ENCODE data around the gene MOSPD3.

Gene MOSPD3

DNA sequence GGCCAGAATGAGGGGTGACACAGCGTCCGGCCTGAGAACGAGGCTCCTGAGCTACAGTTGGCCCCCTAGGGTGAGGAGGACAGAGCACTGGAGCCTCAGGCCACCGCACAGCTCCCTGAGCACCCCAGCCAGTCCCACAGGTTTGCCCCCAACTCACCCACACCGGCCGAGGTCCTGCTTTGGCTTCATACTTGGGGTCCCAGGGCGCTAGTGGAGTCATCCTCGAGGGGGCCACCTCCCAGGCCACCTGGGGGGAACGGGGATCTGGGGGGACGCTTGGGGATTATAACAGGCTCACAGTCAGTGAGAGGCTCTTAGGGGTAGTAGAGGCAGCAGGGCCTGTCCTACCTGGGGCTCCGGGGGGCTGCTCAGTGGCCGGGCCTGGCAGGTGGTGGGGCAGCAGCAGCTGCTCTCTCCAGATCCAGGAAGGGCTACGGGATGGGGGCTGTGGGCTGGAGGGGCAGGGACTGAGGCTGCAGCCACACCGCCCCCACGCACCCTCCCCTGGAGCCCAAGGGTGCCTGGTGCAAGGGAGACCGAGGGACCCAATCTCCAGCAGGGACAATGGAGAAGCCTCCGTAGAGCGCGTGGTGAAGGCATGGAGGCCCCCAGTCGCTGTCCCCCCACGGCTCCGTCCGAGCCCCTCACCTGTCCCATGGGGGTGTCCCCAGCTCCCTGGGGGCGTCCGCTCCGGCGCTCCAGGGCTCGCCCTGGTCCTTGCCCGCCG, 39.2 kb upstream of the MOSPD3 start:
- Mint-ChIP-seq H3K27me3 (no peaks in the 10 kb centered on the region), H3K4me3 (no peak overlapping the region), H3K9me3 (no peaks in the 10 kb centered on the region), H3K27ac (no peak overlapping the region), H3K36me3 (peaks cover 3% of the 10 kb centered on the region), H3K4me1 (peaks cover 21% of the 10 kb centered on the region)

DNA sequence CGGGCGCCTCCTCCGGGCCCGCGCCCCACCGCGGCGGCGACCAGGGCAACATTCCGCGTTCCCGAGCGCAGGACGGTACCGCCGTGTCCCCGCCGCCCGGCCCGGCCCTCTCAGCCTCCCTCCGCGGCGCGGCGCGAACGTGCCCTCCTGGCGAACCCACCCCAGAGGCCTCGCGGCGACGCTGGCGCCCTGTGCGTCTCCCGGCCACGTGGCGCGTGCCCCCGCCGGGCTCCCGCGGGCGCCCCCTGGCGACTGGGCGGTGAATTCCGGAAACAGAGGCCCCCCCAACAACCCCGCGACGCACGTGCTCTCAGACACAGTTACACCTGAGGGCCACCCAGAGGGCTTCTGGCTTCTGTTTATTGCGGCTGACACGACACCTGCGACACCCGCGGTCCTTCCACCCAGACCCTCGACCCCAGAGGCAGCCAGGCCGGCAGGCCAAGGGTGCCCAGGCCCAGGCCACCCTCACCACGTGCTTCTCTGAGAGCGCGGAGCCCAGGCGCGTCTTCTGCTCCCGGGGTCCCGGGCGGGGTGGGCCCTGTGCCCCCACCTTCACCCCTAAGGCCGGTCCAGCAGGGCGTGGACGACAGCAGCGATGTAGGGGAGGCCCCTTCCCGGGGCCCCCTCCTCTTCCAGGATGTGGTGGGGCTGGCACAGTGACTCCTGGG, 38.5 kb upstream of the MOSPD3 start, which contains the start of gene SAP25:
Gene SAP25, minus strand, starts transcription at position 210 of the 671 bp plus-strand sequence. Its CDS starts 158 bp downstream, at position 52.
- H3K9me3 Mint-ChIP-seq, result no peaks in the 10 kb centered on the region
- H3K4me1 Mint-ChIP-seq, result peaks cover 17% of the 10 kb centered on the region
- H3K27me3 Mint-ChIP-seq, result no peaks in the 10 kb centered on the region
- H3K27ac Mint-ChIP-seq, result no peak within 1 kb of the TSS
- no peak within 1 kb of the TSS for H3K4me3 Mint-ChIP-seq
- peaks cover 3% of the 10 kb centered on the region for H3K36me3 Mint-ChIP-seq

DNA sequence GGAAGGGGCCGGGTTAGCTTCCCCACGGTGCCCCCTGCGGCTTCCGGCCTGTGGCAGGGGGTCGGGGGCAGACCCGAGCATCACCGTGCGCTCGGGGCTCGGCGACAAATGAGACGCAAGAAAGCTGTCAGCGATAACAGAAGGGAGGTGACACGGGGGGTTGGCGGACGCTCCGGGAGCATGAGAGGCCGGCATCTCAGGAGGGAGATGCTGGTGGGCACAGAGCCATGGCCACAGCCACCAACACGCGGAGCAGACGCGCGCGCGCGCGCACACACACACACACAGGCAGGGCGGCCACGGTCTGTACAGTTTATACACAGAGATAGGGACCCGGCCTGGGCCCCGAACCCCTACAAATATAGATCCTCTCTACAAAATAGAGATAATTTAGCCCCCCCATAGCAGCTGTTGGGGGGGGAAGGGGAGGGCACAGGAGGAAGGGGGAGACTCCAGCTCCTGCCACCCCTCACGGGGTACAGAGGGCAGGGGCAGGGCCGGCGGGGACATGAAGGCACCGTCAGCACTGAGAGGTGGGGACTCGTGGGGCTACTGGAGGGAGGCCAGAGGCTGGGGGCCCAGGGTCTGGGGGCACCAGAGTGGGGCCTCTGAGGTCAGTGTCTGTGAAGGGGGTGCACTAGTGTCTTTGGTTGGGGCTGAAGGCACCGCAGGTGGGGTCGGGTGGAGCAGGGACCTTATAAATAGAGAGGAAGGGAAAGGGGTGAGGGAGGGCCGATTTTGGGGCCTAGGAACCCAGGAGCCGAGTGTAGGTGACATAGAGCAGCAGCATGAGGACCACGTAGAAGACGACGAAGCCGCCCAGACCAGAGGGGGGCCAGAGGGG, 37.8 kb upstream of the MOSPD3 start:
- H3K36me3 Mint-ChIP-seq, result peaks cover 4% of the 10 kb centered on the region
- peaks cover 10% of the 10 kb centered on the region for H3K4me1 Mint-ChIP-seq
- H3K9me3 Mint-ChIP-seq, result no peaks in the 10 kb centered on the region
- H3K4me3 Mint-ChIP-seq, result no peak overlapping the region
- H3K27ac Mint-ChIP-seq, result no peak overlapping the region
- H3K27me3 Mint-ChIP-seq, result no peaks in the 10 kb centered on the region

DNA sequence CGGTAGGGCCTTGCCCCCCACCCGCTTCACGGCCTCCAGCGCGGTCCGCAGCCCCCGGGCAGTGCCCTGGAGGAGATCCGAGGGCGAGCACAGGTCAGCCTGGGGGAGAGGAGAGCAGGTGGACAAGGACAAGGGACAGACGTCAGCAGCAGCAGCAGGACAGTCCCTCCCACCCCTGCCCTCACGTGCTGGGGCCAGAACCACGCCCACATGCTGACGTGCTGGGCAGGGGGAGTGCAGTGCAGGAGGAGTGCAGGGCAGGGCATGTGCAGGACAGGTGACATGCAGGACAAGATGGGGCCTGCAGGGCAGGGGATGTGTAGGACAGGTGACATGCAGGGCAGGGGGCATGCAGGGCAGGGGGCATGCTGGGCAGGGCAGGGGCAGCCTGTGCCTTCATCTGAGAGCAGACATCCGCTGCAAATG, 37.1 kb upstream of the MOSPD3 start:
- Mint-ChIP-seq H3K4me1 (peaks cover 12% of the 10 kb centered on the region), H3K4me3 (no peak overlapping the region), H3K9me3 (no peaks in the 10 kb centered on the region), H3K36me3 (peaks cover 5% of the 10 kb centered on the region), H3K27ac (no peak overlapping the region), H3K27me3 (no peaks in the 10 kb centered on the region)

DNA sequence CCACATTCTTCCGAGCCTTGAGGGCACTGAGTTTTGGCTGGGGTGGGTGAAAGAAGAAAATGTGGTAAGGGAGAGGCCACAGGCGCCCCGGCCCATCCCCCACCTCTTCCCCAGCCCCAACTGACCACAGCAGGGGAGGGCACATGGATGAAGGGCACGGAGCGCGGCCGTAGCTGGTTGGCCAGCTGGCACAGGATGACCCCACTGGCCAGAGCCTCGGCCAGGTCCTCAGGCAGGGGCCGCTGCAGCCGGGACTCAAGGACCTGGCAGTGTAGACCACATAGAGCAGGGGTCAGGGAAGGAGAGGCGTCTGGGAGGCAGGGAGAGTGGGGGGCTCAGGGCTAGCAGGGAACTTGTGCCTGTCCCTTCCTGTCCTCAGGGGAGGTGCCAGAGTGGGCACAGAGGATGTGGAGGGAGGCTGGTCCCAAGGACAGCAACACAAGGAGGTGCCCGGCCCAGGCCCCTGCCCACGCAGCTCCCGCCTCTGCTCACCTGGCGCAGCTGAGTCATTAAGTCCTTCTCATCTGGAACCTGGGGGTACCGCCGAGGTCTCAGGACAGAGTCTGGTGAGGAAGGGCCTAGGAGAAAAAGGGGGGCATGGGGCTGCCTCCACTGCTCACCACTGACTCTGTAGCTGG, 36.5 kb upstream of the MOSPD3 start:
- peaks cover 12% of the 10 kb centered on the region for H3K4me1 Mint-ChIP-seq
- no peak overlapping the region for H3K27ac Mint-ChIP-seq
- no peak overlapping the region for H3K4me3 Mint-ChIP-seq
- no peaks in the 10 kb centered on the region for H3K9me3 Mint-ChIP-seq
- H3K36me3 Mint-ChIP-seq, result peaks cover 5% of the 10 kb centered on the region
- no peaks in the 10 kb centered on the region for H3K27me3 Mint-ChIP-seq

DNA sequence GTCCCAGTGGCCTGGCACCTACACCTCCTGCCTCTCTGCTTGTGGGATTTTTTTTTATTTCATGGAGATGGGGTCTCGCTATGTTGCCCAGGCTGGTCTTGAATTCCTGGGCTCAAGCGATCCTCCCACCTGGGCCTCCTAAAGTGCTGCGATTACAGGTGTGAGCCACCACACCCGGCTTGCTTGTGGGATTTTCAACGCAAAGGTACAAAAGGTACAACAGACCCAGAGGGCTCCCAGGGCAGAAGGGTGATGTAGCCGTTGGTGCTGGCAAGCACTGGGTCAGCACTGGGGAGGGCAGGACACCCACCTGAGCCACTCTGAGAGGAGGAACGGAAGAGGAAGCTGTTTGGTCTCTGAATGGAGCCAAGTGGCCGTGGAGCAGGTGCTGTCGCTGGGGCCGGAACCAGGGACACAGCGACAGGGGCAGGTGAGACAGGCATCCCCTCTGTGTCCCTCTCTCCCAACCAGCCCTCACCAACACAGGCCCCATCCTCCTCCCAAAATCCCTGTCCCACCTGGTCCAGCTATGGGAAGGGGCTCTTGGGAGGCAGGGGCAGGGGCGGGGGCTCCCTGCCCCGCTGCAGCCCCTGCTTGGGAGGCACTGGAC, 35.9 kb upstream of the MOSPD3 start:
- H3K9me3 Mint-ChIP-seq, result no peaks in the 10 kb centered on the region
- peaks cover 15% of the 10 kb centered on the region for H3K4me1 Mint-ChIP-seq
- H3K27me3 Mint-ChIP-seq, result no peaks in the 10 kb centered on the region
- H3K36me3 Mint-ChIP-seq, result peaks cover 5% of the 10 kb centered on the region
- no peak overlapping the region for H3K27ac Mint-ChIP-seq
- H3K4me3 Mint-ChIP-seq, result no peak overlapping the region

DNA sequence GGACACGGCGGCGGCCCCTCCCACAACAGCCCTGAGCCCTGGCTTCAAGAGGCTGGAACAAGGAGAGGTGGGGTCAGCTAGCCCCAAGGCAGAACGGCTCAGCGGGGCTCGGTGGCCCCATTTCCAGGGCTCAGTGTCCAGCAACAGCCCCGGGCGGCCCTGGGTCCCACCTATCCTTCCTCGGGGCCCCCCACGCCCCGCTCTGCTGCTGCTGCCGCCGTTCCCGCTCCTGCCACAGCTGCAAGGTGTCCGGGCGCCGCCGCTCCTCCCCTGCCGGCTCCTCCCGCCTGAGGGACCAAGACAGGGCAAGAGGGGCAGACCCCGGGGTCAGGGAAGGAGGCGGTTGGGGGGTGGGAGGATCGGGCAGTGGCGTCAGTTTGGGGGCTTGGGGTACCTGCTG, 35.2 kb upstream of the MOSPD3 start:
- Mint-ChIP-seq H3K27me3 (no peaks in the 10 kb centered on the region), H3K27ac (no peak overlapping the region), H3K36me3 (peaks cover 5% of the 10 kb centered on the region), H3K4me1 (peaks cover 11% of the 10 kb centered on the region), H3K9me3 (no peaks in the 10 kb centered on the region), H3K4me3 (no peak overlapping the region)

DNA sequence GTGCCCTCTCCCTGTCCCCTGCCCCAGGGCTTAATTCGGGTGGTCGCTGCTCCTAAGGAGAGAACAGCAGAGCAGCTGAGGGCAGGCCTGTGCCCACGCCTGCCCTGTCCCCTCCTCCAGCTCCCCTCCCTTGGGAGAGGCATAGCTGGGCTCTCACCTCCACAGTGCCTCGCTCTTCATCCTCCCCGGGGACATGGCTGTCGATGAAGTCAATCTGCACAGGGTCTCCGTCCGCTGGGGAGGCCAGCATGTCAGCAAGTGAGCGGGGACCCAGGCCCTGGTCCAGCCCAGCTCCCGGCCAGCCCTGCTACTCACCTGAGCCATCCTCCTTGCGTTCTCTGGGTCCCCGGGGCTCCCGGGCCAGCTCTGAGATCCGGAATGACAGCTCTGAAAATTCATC, 34.8 kb upstream of the MOSPD3 start:
- H3K9me3 Mint-ChIP-seq, result no peaks in the 10 kb centered on the region
- H3K27me3 Mint-ChIP-seq, result no peaks in the 10 kb centered on the region
- no peak overlapping the region for H3K27ac Mint-ChIP-seq
- peaks cover 12% of the 10 kb centered on the region for H3K4me1 Mint-ChIP-seq
- H3K36me3 Mint-ChIP-seq, result peaks cover 5% of the 10 kb centered on the region
- H3K4me3 Mint-ChIP-seq, result no peak overlapping the region

DNA sequence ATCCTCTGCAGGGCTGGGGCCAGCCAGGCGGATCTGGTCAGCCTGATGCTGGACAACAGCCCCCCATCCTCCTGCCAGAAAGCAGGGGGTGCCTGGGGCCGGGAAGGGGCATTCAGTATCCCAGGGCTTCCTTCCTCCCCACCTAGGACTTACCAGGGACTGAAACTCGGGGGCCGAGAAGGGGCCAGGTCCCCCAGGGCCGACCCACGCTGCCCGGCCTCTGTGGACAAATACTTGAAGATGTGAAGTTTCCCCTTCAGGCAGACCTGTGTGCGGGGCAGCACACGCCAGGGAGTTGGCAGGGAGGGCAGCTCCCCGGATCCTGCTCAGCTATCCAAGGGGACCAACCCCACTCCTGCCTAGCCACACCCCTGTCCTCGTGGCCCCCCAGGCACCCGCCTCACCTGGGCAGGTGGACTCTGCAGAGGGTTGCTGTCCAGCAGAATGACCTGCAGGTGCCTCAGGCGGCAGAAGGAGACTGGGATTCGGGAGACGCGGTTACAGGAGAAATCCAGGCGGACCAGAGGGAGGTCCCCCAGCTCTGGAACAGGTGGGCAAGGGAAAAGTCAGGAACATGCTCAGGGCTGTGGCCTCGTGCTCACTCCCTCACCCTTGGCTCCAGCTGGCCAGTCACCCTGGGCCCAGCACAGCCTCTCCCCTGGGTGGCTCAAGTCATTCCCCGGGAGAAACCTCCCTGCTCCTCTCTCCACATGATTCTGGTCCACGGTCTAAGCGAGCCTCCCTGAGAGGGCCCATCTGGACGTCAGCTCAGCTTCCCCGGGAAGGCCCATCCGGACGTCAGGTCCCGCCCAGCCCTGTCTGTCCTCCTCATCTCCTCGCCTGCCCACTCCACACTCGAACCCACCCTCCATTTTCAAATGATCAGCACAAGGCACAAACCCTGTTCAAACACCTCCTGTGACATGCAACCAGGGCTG, 33.8 kb upstream of the MOSPD3 start:
- Mint-ChIP-seq H3K4me3 (no peak overlapping the region), H3K9me3 (no peaks in the 10 kb centered on the region), H3K27ac (no peak overlapping the region), H3K27me3 (no peaks in the 10 kb centered on the region), H3K36me3 (peaks cover 5% of the 10 kb centered on the region), H3K4me1 (peaks cover 20% of the 10 kb centered on the region)

DNA sequence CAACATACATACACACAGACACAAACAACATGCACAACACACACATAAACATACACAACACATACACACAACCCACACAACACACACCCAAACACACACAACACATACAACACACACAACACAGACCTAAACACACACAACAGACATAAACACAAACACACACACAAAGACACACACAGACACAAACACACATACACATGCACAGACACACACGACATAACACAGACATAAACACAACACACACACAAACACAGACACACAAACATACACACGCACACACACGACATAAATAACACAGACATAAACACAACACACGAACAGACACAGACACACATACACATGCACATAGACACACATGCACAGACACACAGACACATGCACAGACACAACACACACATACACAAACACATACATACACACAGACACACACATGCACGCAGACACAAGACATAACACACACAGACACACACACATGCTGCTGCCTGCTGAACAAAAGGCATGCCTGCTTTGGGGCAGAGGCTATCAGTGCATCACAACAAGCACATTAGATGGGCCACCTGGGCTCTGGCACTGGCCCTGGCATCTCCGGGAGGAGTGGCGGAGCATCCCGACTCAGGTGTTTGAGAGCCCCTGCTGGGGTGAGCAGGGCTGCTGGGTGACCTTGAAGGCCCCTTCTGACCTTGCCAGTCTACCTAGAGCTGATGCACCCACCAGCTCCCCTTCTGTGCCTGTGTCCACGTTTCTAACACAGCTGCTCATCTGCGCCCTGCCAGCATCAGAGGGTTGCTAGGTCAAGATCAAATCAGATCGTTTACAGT, 31.7 kb upstream of the MOSPD3 start:
- H3K4me1 Mint-ChIP-seq, result peaks cover 39% of the 10 kb centered on the region

DNA sequence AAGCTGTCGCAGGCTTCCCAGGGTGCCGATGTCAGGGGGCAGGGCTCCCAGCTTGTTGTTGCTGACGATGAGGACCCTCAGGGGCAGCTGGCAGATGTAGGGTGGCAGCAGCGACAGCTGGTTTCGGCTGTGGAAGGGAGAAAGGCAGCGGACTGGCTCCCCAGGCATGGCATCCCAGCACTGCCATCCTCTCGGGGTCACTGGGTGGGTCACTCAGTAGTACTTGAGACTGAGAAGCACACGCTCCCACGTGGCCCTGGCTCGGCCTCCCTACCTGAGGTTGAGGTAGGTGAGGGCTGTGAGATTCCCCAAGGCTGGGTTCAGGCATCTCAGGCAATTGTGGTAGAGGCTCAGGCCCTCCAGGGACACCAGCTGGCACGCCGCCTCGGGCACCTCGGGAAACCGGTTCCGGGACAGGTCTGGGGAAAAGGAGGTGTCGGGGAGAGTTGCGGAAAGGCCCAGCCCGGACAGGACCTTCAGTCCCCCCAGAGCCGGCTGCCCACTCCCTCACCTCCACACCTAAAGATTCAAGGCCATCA, 30.2 kb upstream of the MOSPD3 start:
- Mint-ChIP-seq H3K4me3 (peak overlapping the region; percentile 57), H3K27me3 (no peaks in the 10 kb centered on the region), H3K27ac (peak overlapping the region; percentile 69), H3K36me3 (peaks cover 3% of the 10 kb centered on the region), H3K4me1 (peaks cover 43% of the 10 kb centered on the region), H3K9me3 (no peaks in the 10 kb centered on the region)

More for the DNA sequence above, 31.7 kb upstream of the MOSPD3 start:
- no peaks in the 10 kb centered on the region for H3K27me3 Mint-ChIP-seq
- H3K4me3 Mint-ChIP-seq, result no peak overlapping the region
- peaks cover 5% of the 10 kb centered on the region for H3K36me3 Mint-ChIP-seq
- H3K27ac Mint-ChIP-seq, result no peak overlapping the region
- H3K9me3 Mint-ChIP-seq, result no peaks in the 10 kb centered on the region

DNA sequence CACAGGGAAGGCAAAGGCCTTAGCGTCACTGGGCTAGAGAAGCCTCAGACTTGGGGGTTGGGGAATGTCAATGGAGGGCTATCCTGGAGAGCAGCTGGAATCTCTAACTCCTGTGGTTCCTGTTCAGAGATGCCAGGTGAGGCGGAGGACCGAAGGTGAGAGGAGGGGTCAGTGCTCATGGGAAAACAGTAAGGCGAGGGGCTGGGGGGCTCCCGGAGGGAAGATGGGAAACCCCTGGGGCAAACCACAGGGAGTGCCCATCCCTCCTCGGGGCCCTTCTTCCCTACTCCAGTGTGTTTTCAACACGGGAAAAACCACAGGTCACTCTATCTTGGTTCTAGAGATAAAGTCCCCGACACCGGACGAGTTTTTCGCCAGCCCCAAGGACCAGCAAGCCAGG, 29.7 kb upstream of the MOSPD3 start:
- peaks cover 3% of the 10 kb centered on the region for H3K36me3 Mint-ChIP-seq
- peak overlapping the region; percentile 69 for H3K27ac Mint-ChIP-seq

More for the DNA sequence above, 29.7 kb upstream of the MOSPD3 start:
- H3K9me3 Mint-ChIP-seq, result no peaks in the 10 kb centered on the region
- H3K4me3 Mint-ChIP-seq, result peak overlapping the region; percentile 57
- H3K27me3 Mint-ChIP-seq, result no peaks in the 10 kb centered on the region
- H3K4me1 Mint-ChIP-seq, result peaks cover 43% of the 10 kb centered on the region

Measured in activated naive CD4-positive, alpha-beta T cell treated with anti-CD3 and anti-CD28 coated beads, Interleukin-2, amount 50 U/mL, for 24 hours (primary cell).